ENCODE data around the gene MED26. TPM values are rescaled to one million over a fixed set of nuclear protein-coding genes. Genes with fewer than 3 reads are reported as not detected.

Gene MED26
- total and polyA plus RNA-seq, 10 of the 15 experiments (the other 5 are each of a cell fraction or from before 2014, with no cell fraction given) = 1.1 to 21.4 (median 9.7) TPM

DNA sequence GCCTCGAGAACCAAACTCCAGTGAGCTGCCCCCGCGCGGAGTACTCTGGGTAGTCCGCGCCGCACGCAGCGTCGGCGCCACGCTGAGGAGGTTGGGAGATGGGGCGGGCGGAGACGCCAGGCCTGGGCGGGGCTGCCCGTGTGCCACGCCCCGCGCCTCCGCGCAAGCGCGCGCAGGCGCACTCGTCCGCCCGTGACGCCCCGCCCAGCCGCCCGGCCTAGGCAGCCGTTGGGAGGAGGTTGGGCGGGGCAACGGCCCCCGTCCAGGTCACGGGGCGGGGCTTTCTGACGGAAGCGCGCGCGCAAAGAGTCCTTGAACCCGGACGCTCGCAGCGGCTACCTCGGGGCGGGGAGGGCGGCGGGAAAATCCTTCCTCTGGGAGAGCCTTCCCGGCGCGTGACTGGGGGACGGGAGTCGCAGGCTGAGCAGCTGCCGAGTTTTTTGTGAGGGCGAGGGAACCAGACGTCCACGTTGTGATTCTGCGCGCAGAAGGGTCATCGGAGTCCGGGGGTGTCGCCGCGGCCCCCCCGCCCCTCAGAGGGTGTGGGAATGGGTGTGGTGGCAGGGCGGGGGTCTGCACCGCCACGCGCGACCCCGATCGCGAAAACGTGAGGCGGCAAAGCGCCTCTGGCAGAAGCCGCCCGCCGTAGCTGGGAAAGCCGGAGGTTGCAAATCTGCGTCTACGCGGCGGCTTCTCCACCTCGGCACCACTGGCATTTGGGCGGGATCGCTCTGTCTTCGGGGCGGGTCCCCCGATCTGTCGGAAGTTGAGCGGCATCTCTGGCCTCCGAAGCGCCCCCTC is at the start of gene MED26 (continued):
- TF ChIP-seq MXI1 (IDR thresholded peaks at IDR 0.05; ENCODE audit: low read depth, low read length) (peak; percentile 28; the same call in 1 of the 2 replicates), POLR2AphosphoS2 (IDR thresholded peaks at IDR 0.05; ENCODE audit: low read depth, low read length) (peak; percentile 65), GATAD2B (conservative IDR thresholded peaks at IDR 0.05; ENCODE audit: low read depth) (peak; percentile 79; the same call in 1 of the 2 replicates), MEF2B (IDR thresholded peaks at IDR 0.05; ENCODE audit: partially characterized antibody, poor library complexity, severe bottlenecking) (peak; percentile 31), ZZZ3 (IDR thresholded peaks at IDR 0.05; ENCODE audit: control insufficient read depth, insufficient read length, low read depth) (no peak), RFX5 (IDR thresholded peaks at IDR 0.05; ENCODE audit: low read depth, low read length) (0 out of 2 replicates have a peak, but pooled peaks have one; percentile 7), STAT1 (conservative IDR thresholded peaks at IDR 0.05) (no peak), JUND (IDR thresholded peaks at IDR 0.05; ENCODE audit: low read depth, low read length) (0 out of 2 replicates have a peak, but pooled peaks have one; percentile 9), NRF1 (conservative IDR thresholded peaks at IDR 0.05; ENCODE audit: low read depth, low read length) (peak; percentile 83)
- TF ChIP-seq, protein P1, sequence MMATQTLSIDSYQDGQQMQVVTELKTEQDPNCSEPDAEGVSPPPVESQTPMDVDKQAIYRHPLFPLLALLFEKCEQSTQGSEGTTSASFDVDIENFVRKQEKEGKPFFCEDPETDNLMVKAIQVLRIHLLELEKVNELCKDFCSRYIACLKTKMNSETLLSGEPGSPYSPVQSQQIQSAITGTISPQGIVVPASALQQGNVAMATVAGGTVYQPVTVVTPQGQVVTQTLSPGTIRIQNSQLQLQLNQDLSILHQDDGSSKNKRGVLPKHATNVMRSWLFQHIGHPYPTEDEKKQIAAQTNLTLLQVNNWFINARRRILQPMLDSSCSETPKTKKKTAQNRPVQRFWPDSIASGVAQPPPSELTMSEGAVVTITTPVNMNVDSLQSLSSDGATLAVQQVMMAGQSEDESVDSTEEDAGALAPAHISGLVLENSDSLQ (IDR thresholded peaks at IDR 0.05) = peak; percentile 77
- TF ChIP-seq, protein P2, sequence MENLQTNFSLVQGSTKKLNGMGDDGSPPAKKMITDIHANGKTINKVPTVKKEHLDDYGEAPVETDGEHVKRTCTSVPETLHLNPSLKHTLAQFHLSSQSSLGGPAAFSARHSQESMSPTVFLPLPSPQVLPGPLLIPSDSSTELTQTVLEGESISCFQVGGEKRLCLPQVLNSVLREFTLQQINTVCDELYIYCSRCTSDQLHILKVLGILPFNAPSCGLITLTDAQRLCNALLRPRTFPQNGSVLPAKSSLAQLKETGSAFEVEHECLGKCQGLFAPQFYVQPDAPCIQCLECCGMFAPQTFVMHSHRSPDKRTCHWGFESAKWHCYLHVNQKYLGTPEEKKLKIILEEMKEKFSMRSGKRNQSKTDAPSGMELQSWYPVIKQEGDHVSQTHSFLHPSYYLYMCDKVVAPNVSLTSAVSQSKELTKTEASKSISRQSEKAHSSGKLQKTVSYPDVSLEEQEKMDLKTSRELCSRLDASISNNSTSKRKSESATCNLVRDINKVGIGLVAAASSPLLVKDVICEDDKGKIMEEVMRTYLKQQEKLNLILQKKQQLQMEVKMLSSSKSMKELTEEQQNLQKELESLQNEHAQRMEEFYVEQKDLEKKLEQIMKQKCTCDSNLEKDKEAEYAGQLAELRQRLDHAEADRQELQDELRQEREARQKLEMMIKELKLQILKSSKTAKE (IDR thresholded peaks at IDR 0.05; ENCODE audit: low read depth, poor library complexity, severe bottlenecking) = no peak
- TF ChIP-seq, protein P3, sequence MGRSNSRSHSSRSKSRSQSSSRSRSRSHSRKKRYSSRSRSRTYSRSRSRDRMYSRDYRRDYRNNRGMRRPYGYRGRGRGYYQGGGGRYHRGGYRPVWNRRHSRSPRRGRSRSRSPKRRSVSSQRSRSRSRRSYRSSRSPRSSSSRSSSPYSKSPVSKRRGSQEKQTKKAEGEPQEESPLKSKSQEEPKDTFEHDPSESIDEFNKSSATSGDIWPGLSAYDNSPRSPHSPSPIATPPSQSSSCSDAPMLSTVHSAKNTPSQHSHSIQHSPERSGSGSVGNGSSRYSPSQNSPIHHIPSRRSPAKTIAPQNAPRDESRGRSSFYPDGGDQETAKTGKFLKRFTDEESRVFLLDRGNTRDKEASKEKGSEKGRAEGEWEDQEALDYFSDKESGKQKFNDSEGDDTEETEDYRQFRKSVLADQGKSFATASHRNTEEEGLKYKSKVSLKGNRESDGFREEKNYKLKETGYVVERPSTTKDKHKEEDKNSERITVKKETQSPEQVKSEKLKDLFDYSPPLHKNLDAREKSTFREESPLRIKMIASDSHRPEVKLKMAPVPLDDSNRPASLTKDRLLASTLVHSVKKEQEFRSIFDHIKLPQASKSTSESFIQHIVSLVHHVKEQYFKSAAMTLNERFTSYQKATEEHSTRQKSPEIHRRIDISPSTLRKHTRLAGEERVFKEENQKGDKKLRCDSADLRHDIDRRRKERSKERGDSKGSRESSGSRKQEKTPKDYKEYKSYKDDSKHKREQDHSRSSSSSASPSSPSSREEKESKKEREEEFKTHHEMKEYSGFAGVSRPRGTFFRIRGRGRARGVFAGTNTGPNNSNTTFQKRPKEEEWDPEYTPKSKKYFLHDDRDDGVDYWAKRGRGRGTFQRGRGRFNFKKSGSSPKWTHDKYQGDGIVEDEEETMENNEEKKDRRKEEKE (IDR thresholded peaks at IDR 0.05) = 0 out of 2 replicates have a peak, but pooled peaks have one; percentile 43

Data from GM12878 (cell line).